ENCODE data around the gene ENTHD1.

The ENTHD1 gene

DNA sequence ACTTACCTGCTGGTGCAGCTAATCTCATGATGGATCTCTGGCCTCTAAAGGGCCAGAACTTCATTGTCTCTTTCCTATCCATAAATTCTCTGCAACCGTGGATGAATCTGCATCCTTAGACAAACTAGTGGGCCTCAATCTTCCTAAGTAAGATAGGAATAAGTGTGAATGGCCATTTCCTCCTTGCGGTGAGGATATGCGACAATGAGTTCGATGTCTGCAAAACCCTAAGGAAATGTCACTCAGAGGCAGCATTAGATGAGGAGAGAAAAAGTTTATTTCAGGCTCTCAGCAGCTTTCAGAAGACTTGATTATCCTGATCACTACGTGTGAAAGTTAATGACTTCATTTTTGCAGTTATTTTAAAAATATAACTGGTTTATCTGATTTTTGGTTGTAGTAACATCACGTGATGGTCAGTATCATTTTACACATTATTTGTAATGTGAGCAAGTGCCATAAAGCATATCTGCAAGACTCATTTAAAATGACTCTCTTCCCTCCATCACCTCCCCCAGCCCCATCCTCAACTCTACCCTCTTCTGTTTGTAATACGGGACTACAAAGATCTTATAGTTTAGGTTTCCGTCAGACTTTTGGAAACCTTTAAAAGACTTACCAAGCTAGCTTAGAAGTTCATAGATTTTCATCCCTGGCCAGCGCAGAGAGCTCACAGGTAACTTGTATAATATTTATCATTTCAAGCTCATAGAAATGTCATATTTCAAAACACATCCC is 17.5 kb upstream of the ENTHD1 start:
- no peak for DNase-seq (ENCODE audit: extremely low read depth, insufficient read length)
- H3K36me3 ChIP-seq (ENCODE audit: control insufficient read depth, insufficient read depth, low read length), result no peaks in the 10 kb centered on the region
- no peak overlapping the region for H3K4me3 ChIP-seq (replicated peaks; ENCODE audit: low read depth, low read length)
- H3K27me3 ChIP-seq (replicated peaks; ENCODE audit: control insufficient read depth, insufficient read depth, low read length), result no peaks in the 10 kb centered on the region
- no peak for TF ChIP-seq CTCF (IDR thresholded peaks at IDR 0.05; ENCODE audit: insufficient read depth, low read length, poor library complexity, severe bottlenecking)

GRCh38 chr22:39908737-39909136 is 15.2 kb upstream of the ENTHD1 start:
- no peak for DNase-seq (ENCODE audit: extremely low read depth, insufficient read length)
- no peaks in the 10 kb centered on the region for H3K36me3 ChIP-seq (ENCODE audit: control insufficient read depth, insufficient read depth, low read length)
- H3K4me3 ChIP-seq (replicated peaks; ENCODE audit: low read depth, low read length), result no peak overlapping the region
- H3K27me3 ChIP-seq (replicated peaks; ENCODE audit: control insufficient read depth, insufficient read depth, low read length), result no peaks in the 10 kb centered on the region
- TF ChIP-seq CTCF (IDR thresholded peaks at IDR 0.05; ENCODE audit: insufficient read depth, low read length, poor library complexity, severe bottlenecking), result no peak

DNA sequence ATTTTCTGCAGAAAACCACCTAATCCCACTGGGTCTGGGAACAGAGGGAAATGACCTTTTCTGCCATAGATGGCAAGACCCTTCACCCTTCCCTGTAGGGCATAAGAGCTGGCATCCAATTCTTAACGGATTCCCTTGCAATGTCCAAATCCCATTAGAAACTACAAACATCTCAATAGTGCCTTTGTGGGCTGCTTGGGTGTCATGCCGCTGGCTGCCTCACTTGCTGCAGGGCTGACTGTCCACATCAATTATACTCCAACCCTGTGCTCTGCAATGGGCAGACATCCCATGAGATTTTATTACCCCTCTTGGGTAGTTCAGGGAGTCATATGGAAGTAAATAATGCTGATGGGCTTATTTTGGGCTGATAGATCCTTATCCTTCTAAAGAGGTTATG is 14.6 kb upstream of the ENTHD1 start:
- no peaks in the 10 kb centered on the region for H3K27me3 ChIP-seq (replicated peaks; ENCODE audit: control insufficient read depth, insufficient read depth, low read length)
- no peaks in the 10 kb centered on the region for H3K36me3 ChIP-seq (ENCODE audit: control insufficient read depth, insufficient read depth, low read length)
- no peak overlapping the region for H3K4me3 ChIP-seq (replicated peaks; ENCODE audit: low read depth, low read length)
- no peak for DNase-seq (ENCODE audit: extremely low read depth, insufficient read length)
- TF ChIP-seq CTCF (IDR thresholded peaks at IDR 0.05; ENCODE audit: insufficient read depth, low read length, poor library complexity, severe bottlenecking), result no peak

GRCh38 chr22:39907605-39908097 is 14.1 kb upstream of the ENTHD1 start:
- H3K36me3 ChIP-seq (ENCODE audit: control insufficient read depth, insufficient read depth, low read length), result no peaks in the 10 kb centered on the region
- no peak for TF ChIP-seq CTCF (IDR thresholded peaks at IDR 0.05; ENCODE audit: insufficient read depth, low read length, poor library complexity, severe bottlenecking)
- DNase-seq (ENCODE audit: extremely low read depth, insufficient read length), result no peak
- H3K27me3 ChIP-seq (replicated peaks; ENCODE audit: control insufficient read depth, insufficient read depth, low read length), result no peaks in the 10 kb centered on the region
- H3K4me3 ChIP-seq (replicated peaks; ENCODE audit: low read depth, low read length), result no peak overlapping the region

GRCh38 chr22:39907047-39907446 is 13.5 kb upstream of the ENTHD1 start:
- no peak overlapping the region for H3K4me3 ChIP-seq (replicated peaks; ENCODE audit: low read depth, low read length)
- no peak for TF ChIP-seq CTCF (IDR thresholded peaks at IDR 0.05; ENCODE audit: insufficient read depth, low read length, poor library complexity, severe bottlenecking)

More at GRCh38 chr22:39907047-39907446, 13.5 kb upstream of the ENTHD1 start:
- Histone ChIP-seq H3K36me3 (ENCODE audit: control insufficient read depth, insufficient read depth, low read length) (no peaks in the 10 kb centered on the region), H3K27me3 (replicated peaks; ENCODE audit: control insufficient read depth, insufficient read depth, low read length) (no peaks in the 10 kb centered on the region)
- DNase-seq (ENCODE audit: extremely low read depth, insufficient read length), result no peak

Measured in GM06990 (cell line).